HCT116 (cell line): ENCODE data around the gene TCERG1L. TPM values are rescaled to one million over a fixed set of nuclear protein-coding genes. Genes with fewer than 3 reads are reported as not detected.

Source experiments
- ATAC-seq: fragments of 200-7000 bp; cut with Tn5 transposase; 2 replicates; pipeline ENCODE4 v1.9.1; 2020; ENCODE audit warnings: mild to moderate bottlenecking, moderate library complexity
- BruUV-seq: library from RNA; stranded (reverse); fragments of 400-500 nt; replicated peaks from 2 replicates; lab custom pipeline; 2021; lab: Mats Ljungman, UMichigan
- CTCF ChIA-PET: fragments of 300-600 bp; sonication (Branson Sonifier 250); formaldehyde crosslinking; loops from one replicate; lab custom pipeline; 2021; ENCODE audit warnings: antibody characterized with exemption; lab: Charles Lee
- POLR2A ChIA-PET: fragments of 300-600, 350-600 bp; sonication (Branson Sonifier 250); formaldehyde crosslinking; loops from one replicate; lab custom pipeline; 2021; ENCODE audit warnings: antibody characterized with exemption; lab: Charles Lee
- RAD21 ChIA-PET, 2 experiments: fragments of 300-600 bp; sonication (Branson Sonifier 250); formaldehyde crosslinking; loops; one replicate each; lab custom pipeline; 2023; ENCODE audit warnings: low total read pairs in 2 of 2; ENCODE audit not compliant: uncharacterized antibody in 2 of 2, unreplicated experiment in 2 of 2, low non-redundant PET in 1 of 2; lab: Charles Lee
- DNase-seq: peaks from one replicate; pipeline ENCODE4 v3.0.0-alpha.2; 2010; ENCODE audit warnings: low read depth, low spot score
- H2AFZ ChIP-seq: fragments of 200-600 bp; shearing (Covaris generic), sonication (generic); 2 replicates; pipeline ENCODE4 v1.6.1; 2017; ENCODE audit warnings: low read depth, mixed run types, mixed read lengths, antibody characterized with exemption, low read length; ENCODE audit not compliant: poor library complexity, severe bottlenecking
- H3K27ac ChIP-seq: 2 replicates; pipeline ENCODE4 v1.5.1; 2012; ENCODE audit warnings: low read depth, low read length
- H3K27me3 ChIP-seq: fragments of 200-600 bp; sonication (generic); 2 replicates; pipeline ENCODE4 v1.6.1; 2016; ENCODE audit warnings: mixed run types, low read length, mixed read lengths; ENCODE audit not compliant: insufficient read depth
- H3K36me3 ChIP-seq, 2 experiments: fragments of 200-500 bp in 1 of 2; fragments of 200-600 bp in 1 of 2; sonication (Bioruptor generic) in 1 of 2; sonication (generic) in 1 of 2; 2 replicates each; pipeline versions ENCODE4 v1.5.1 to v1.6.1; 2014 to 2016; ENCODE audit warnings: low read length in 2 of 2, inconsistent platforms in 1 of 2, mixed read lengths in 1 of 2, mixed run types in 1 of 2; ENCODE audit not compliant: insufficient read depth in 2 of 2, control insufficient read depth in 1 of 2
- H3K4me1 ChIP-seq, 2 experiments: fragments of 200-600 bp in 1 of 2; sonication (generic) in 1 of 2; 2 replicates each; pipeline versions ENCODE4 v1.5.1 to v1.6.1; 2012 to 2017; ENCODE audit warnings: low read length in 2 of 2, inconsistent platforms in 1 of 2, mild to moderate bottlenecking in 1 of 2, mixed read lengths in 1 of 2, mixed run types in 1 of 2, moderate library complexity in 1 of 2; ENCODE audit not compliant: insufficient read depth in 2 of 2, control insufficient read depth in 1 of 2
- H3K4me2 ChIP-seq: fragments of 200-600 bp; sonication (generic); 2 replicates; pipeline ENCODE4 v1.6.1; 2017; ENCODE audit warnings: mixed run types, low read length, mixed read lengths
- H3K4me3 ChIP-seq, 2 experiments: fragments of 200-600 bp in 1 of 2; sonication (generic) in 1 of 2; replicated peaks in 1 of 2; 2 replicates each; pipeline ENCODE4 v1.5.1; 2011 to 2016; ENCODE audit warnings: low read length in 2 of 2, control low read depth in 1 of 2, low read depth in 1 of 2, mild to moderate bottlenecking in 1 of 2, mixed read lengths in 1 of 2, mixed run types in 1 of 2
- H3K79me2 ChIP-seq: fragments of 200-600 bp; sonication (generic); 2 replicates; pipeline ENCODE4 v1.6.1; 2017; ENCODE audit warnings: mild to moderate bottlenecking, mixed run types, low read length, moderate library complexity, mixed read lengths; ENCODE audit not compliant: insufficient read depth
- H3K9ac ChIP-seq: fragments of 200-600 bp; sonication (generic); 2 replicates; pipeline ENCODE4 v1.6.1; 2016; ENCODE audit warnings: low read length, mixed read lengths
- H3K9me2 ChIP-seq: fragments of 200-600 bp; sonication (generic), shearing (Covaris generic); 2 replicates; pipeline ENCODE4 v1.6.1; 2017; ENCODE audit warnings: mixed run types, mild to moderate bottlenecking, moderate library complexity; ENCODE audit not compliant: insufficient read depth
- H3K9me3 ChIP-seq, 2 experiments: fragments of 200-500 bp in 1 of 2; fragments of 200-600 bp in 1 of 2; sonication (Bioruptor generic) in 1 of 2; sonication (generic) in 1 of 2; 2 replicates each; pipeline ENCODE4 v1.6.1; 2014 to 2017; ENCODE audit warnings: low read length in 2 of 2, mixed read lengths in 2 of 2, inconsistent platforms in 1 of 2, low read depth in 1 of 2, mild to moderate bottlenecking in 1 of 2, mixed run types in 1 of 2, moderate library complexity in 1 of 2; ENCODE audit not compliant: control insufficient read depth in 1 of 2, insufficient read depth in 1 of 2
- H4K20me1 ChIP-seq: fragments of 200-600 bp; sonication (generic), shearing (Covaris generic); 2 replicates; pipeline ENCODE4 v1.6.1; 2017; ENCODE audit warnings: mixed run types, mild to moderate bottlenecking, moderate library complexity; ENCODE audit not compliant: insufficient read depth
- EGR1 ChIP-seq: IDR thresholded peaks from 2 replicates; pipeline ENCODE4 v1.6.1; 2012; ENCODE audit warnings: low read depth
- POLR2AphosphoS5 ChIP-seq: IDR thresholded peaks from 2 replicates; pipeline ENCODE4 v1.6.1; 2011; ENCODE audit warnings: mild to moderate bottlenecking, low read depth, low read length, moderate library complexity
- ZFX ChIP-seq: fragments of 450-650 bp; IDR thresholded peaks from 2 replicates; pipeline ENCODE4 v1.6.1; 2017
- intact Hi-C: fragments of 100-400 bp; cut with micrococcal nuclease; formaldehyde crosslinking; loops from 2 replicates; pipeline ENCODE4 v1.10.0; 2022
- total RNA-seq: library from RNA; stranded (reverse); gene quantifications from one replicate; pipeline ENCODE4 v1.2.1, GENCODE V29; 2021; ENCODE audit not compliant: unreplicated experiment
- TF ChIP-seq, protein P1 (sequence below), 3 experiments: fragments of 200-600 bp in 1 of 3; sonication (generic) in 1 of 3; IDR thresholded peaks in 2 of 3; conservative IDR thresholded peaks in 1 of 3; 2 replicates each; pipeline ENCODE4 v1.5.1; 2012 to 2017; ENCODE audit warnings: low read depth in 2 of 3, low read length in 2 of 3, antibody characterized with exemption in 1 of 3, borderline replicate concordance in 1 of 3, control low read depth in 1 of 3, mild to moderate bottlenecking in 1 of 3, mixed read lengths in 1 of 3, mixed run types in 1 of 3, moderate library complexity in 1 of 3; ENCODE audit not compliant: insufficient read depth in 1 of 3

The TCERG1L gene
- total RNA-seq, 1 experiment from 2014 or later: not detected

- ATAC-seq (no peak), DNase-seq (no peak)
- H4K20me1 ChIP-seq: no peaks in the 10 kb centered on the region
- CTCF ChIA-PET: no interaction called here
- intact Hi-C loops: no loop called here
- H3K9ac ChIP-seq: no peak overlapping the region
- no peaks in the 10 kb centered on the region for H3K9me2 ChIP-seq
- H3K27me3 ChIP-seq: no peaks in the 10 kb centered on the region
- H2AFZ ChIP-seq: no peak overlapping the region
- no peaks in the 10 kb centered on the region for H3K9me3 ChIP-seq
- H3K79me2 ChIP-seq: no peaks in the 10 kb centered on the region
- H3K27ac ChIP-seq: no peak overlapping the region
- no peaks in the 10 kb centered on the region for H3K36me3 ChIP-seq
- RAD21 ChIA-PET: no interaction called here
- no TSS peak for BruUV-seq
- no peaks in the 10 kb centered on the region for H3K4me1 ChIP-seq
- no peak for TF ChIP-seq POLR2AphosphoS5
- TF ChIP-seq ZFX: no peak
- no peak for TF ChIP-seq EGR1
- TF ChIP-seq, all 23 proteins: peak for 0
- no peak overlapping the region for H3K4me2 ChIP-seq
- no peak overlapping the region for H3K4me3 ChIP-seq
- POLR2A ChIA-PET: no interaction called here
Observed at GRCh38 chr10:131146790-131147189, 164.7 kb downstream of the TCERG1L start.

GRCh38 chr10:131145756-131146155, 165.8 kb downstream of the TCERG1L start:
- no peaks in the 10 kb centered on the region for H3K4me1 ChIP-seq
- DNase-seq (no peak), ATAC-seq (no peak)
- H4K20me1 ChIP-seq: no peaks in the 10 kb centered on the region
- H3K27me3 ChIP-seq: no peaks in the 10 kb centered on the region
- H3K9ac ChIP-seq: no peak overlapping the region
- no TSS peak for BruUV-seq
- no peak overlapping the region for H3K27ac ChIP-seq
- H3K79me2 ChIP-seq: no peaks in the 10 kb centered on the region
- no peaks in the 10 kb centered on the region for H3K9me3 ChIP-seq
- no peaks in the 10 kb centered on the region for H3K36me3 ChIP-seq
- H3K4me3 ChIP-seq: no peak overlapping the region
- intact Hi-C loops: no loop called here
- POLR2A ChIA-PET: no interaction called here
- H3K4me2 ChIP-seq: no peak overlapping the region
- H2AFZ ChIP-seq: no peak overlapping the region
- H3K9me2 ChIP-seq: no peaks in the 10 kb centered on the region
- TF ChIP-seq, protein P1, sequence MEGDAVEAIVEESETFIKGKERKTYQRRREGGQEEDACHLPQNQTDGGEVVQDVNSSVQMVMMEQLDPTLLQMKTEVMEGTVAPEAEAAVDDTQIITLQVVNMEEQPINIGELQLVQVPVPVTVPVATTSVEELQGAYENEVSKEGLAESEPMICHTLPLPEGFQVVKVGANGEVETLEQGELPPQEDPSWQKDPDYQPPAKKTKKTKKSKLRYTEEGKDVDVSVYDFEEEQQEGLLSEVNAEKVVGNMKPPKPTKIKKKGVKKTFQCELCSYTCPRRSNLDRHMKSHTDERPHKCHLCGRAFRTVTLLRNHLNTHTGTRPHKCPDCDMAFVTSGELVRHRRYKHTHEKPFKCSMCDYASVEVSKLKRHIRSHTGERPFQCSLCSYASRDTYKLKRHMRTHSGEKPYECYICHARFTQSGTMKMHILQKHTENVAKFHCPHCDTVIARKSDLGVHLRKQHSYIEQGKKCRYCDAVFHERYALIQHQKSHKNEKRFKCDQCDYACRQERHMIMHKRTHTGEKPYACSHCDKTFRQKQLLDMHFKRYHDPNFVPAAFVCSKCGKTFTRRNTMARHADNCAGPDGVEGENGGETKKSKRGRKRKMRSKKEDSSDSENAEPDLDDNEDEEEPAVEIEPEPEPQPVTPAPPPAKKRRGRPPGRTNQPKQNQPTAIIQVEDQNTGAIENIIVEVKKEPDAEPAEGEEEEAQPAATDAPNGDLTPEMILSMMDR (IDR thresholded peaks at IDR 0.05 in 2 of 3, conservative IDR thresholded peaks at IDR 0.05 in 1 of 3; ENCODE audit: borderline replicate concordance in 1 of 3, insufficient read depth in 1 of 3, low read depth in 2 of 3, low read length in 2 of 3): no peak
- RAD21 ChIA-PET: no interaction called here
- CTCF ChIA-PET: no interaction called here
